HG02678 (cell line): ENCODE results near the gene NTHL1.

Source experiments
- ATAC-seq: cut with Tn5 transposase; IDR thresholded peaks from one replicate; pipeline ENCODE4 v1.9.1; 2021; ENCODE audit warnings: mild to moderate bottlenecking, moderate library complexity; ENCODE audit not compliant: unreplicated experiment

Gene NTHL1

DNA sequence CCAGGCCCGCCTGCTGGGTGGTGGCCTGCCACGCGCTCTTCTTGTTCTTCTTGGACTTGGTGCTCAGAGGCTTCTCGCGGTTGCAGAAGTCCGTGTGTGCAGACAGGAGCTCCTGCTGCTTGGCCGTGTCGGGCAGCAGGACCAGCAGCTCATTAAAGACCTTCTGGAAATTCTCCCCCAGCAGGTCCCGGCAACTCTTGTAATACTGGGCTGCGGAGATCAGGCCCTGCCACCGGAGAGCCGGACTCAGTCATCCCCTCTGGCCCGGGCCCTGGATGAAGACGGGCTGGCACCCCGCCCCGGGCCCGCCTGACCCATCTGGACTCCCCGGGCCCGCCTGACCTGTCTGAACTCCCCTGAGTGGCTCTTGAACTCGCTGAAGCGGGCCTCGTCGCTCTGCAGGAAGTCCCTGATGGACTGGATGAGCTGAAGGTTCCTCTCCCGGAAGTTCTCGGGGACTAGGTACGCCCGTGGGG lies 49.2 kb downstream of the NTHL1 start:
- no peak for ATAC-seq

DNA sequence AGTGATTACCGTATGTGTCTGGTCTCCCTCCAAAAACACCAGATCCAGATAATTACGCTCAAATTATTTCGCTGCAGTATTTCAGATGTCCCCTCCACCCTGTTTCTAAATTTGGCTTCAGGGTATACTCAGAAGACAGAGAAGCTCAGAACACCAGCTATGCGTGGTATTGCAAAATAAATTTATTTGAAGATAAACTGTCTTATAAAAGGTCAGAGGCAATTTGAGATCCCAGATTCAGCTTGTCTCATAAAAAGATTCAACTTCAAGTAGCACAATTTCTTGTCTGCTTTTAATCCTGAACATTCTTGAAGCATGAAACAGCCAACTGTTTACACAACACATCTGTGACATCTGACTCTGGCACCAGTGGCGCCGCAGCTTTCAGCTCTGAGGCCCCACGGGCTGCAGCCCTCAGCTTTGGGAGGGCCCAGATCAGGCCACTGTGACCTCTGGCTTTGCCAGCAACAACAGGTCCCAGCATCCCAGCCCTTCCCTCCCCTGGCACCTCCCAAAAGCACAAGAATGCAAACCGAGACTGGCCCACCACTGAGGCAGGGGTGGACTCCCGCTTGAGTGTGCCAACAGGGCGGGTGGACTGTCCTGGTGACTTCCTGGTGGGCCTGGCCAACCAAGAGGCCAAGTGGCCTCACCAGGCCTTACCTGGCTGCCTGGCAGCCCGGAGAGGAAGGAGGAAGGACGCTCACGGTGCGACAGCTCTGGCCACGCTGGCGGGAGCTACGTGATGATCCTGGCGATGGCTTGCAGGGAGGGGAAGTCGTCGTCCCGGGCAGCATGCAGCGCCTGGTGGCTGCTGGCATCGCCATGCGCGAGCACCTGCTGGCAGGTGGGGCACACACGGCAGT lies 49.9 kb downstream of the NTHL1 start:
- no peak for ATAC-seq

DNA sequence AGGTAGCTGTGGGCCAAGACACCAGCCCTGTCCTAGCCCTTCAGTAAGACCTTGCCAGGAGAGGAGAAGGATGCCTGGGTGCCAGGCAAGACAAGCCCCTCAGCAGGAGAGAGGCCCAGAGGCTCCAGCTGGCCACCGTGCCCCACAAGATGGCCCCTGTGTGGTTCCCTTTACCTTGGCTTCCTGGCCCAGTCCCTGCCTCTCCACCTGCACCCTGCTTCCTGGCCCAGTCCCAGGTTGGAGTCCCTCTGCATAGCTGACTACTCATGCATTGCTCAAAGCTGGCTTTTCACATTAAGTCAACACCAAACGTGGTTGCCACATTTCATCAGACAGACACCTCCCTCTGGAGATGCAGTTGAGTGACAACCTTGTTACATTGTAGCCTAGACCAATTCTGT lies 53.9 kb downstream of the NTHL1 start:
- ATAC-seq, result no peak

DNA sequence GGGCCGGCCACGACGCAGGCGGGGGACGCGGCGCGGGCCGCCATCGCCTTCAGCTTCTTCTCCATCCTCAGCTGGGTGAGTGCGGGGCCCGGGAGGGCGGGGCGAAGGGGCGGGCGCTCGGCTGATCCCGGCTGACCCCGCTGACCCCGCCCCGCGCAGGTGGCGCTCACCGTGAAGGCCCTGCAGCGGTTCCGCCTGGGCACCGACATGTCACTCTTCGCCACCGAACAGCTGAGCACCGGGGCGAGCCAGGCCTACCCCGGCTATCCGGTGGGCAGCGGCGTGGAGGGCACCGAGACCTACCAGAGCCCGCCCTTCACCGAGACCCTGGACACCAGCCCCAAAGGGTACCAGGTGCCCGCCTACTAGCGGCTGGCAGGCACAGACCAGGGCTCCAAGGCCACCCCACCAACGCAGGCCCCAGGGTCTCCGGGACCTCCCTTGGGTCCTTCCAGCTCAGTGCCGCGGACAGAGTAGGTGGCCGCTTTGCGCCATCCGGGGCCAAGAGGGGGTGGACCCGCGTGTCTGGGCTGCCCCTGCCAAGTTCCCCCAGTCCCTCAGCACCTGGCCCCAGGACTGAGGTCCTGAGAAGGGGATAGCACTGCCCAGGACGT lies 54.8 kb downstream of the NTHL1 start:
- no peak for ATAC-seq

DNA sequence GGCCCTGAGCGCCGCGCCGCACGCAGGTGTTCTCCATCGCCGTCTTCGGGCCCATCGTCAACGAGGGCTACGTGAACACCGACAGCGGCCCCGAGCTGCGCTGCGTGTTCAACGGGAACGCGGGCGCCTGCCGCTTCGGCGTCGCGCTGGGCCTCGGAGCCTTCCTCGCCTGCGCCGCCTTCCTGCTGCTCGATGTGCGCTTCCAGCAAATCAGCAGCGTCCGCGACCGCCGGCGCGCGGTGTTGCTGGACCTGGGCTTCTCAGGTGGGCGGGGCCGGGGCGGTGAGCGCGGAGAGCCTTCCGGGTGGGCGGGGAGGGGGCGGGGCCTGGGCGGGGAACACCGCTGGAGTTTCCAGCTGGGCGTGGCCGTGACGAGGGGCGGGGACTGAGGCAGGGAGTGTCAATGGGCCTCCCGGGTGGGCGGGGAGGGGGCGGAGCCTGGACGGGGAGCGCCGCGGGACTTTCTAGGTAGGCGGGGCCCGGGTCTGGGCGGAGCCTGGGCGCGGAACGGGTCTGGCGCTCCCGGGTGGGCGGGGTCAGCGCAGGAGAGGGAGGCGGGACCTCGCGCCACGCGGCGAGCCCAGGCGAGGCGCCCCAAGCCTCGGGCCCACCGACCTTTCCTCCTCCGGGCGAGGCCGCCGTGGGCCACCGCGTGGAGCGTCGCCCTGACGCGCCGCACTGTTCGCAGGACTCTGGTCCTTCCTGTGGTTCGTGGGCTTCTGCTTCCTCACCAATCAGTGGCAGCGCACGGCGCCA lies 55.5 kb downstream of the NTHL1 start:
- peak; percentile 48 for ATAC-seq

DNA sequence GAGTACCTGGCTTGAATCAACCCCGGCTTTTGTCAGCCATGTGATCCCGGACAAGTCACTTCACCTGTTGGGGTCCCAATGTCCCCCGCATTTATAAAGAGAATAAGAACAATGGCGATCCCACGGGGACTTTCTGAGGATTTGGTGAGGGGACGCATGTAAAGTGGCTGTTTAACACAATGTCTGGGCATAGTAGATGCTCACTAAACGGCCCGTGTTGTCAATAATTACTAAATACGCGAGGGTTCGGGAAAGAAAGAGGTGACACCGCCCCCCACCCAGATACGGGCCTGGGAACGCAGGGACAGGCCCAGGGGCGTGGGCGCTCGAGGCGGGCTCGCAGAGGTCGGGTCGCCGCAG lies 56.1 kb downstream of the NTHL1 start:
- ATAC-seq, result no peak

DNA sequence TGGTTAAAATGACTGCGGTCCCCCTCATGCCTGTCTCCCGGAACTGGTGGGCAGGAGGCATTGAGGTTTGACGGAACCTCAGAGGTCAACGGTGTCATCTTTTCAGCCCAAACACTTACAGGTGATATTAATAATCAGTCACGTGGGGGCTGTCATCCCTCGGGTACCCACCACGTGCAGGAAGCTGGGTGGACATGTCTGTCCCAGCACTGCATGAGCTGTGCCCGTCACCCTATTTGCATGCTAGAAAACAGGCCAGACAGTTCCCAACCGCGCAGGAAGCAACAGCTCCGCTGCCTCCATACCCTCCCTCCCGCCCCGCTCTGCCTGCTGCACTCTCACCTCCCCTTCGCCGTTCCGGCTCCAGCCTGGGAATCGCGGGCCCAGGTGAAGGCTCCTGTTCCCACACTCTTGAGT lies 56.5 kb downstream of the NTHL1 start:
- no peak for ATAC-seq

DNA sequence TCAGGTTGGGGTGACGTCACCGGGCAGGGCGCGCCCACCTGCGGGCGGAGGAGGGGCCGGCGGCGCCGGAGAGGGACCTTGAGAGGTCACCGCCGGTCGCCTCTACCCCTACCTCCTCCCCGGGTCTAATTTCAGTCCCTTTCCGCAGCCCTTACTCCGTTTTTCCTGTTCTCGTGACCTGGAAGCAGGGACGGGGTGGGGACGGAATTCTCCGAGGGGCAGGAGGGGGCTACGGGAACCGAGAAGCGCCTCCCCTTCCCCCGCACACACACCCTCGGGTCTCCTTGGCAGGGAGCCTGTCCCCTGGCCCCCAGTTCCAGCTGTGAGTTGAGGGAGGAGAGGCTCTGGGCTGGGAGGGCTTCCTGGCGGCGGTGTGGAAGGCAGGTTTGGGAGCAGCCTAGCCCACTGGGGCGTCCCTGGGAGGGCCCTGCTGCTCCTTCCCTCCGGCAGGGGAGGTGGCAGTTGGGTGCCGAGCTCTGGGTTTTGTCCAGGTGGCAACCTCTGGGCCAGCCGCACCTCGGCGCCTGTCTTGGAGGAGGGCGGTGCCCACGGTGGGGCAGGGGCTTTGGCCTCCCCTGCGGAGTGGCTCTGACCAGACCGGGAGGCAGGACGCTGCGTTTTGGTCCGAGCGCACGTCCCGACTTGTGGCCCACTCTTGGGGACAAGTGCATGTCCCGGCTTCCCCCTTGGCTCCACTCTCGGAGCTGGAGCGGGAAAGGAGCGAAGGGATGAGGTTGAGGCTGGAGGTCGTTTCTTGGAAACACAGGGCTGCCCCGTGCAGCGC lies 57.1 kb downstream of the NTHL1 start:
- ATAC-seq, result no peak

DNA sequence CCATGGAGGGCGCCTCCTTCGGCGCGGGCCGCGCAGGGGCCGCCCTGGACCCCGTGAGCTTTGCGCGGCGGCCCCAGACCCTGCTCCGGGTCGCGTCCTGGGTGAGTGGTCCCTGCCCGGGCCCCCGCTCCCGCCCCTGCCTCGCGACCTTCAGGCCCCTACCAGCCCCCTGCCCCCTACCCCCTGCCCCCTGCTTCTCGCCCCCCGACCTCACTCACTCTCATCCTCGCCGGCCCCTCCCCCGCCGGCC lies 57.6 kb downstream of the NTHL1 start:
- no peak for ATAC-seq
